GM19438 (cell line): ENCODE measurements around the gene ATG13.
"Not testable (repeated sequence)": the region's sequence is repeated elsewhere in the genome, so short reads cannot be mapped to it uniquely, and the experiment has no call there.

Experiments
- ATAC-seq: cut with Tn5 transposase; IDR thresholded peaks from one replicate; pipeline ENCODE4 v1.9.1; 2021; ENCODE audit warnings: low read depth; ENCODE audit not compliant: unreplicated experiment

ATG13 gene

GRCh38 chr11:46617134-46617971 is at the start of gene ATG13, which contains the start of gene HARBI1:
Gene ATG13 (plus strand): TSS chr11:46617553. CDS start chr11:46644292, 26,739 bp downstream.
Gene HARBI1 (minus strand): TSS chr11:46617227. CDS start chr11:46616237, 990 bp downstream.
- peak; percentile 91 for ATAC-seq

DNA sequence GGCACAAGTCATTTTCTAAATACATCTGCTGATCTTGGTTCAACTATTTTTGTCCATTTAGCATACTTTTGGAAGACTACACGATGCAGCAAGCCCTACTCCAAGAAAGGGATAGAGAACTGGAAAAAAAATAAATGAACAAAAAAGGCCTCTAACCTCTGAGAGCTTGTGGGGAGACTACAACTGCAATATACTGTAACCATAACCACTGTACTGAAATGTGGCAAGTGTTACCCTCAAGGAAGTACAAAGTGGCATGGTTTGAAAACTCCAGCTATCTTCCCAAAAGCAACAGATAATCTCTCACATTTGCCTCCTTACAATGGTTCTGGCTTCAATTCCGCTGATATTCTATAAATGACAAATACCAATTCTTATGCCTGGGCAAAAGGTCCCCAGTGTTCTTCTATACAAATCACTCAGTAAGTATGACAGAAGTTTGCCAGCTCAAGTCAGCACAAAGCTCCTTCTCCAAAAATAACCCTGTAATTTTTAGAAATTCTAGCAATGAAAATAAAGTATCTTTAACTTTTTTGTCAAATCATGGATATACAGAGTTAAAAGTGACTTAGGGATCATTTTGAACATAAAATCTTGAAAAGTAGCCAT is 46.5 kb upstream of the ATG13 start:
- no peak for ATAC-seq

- no peak for ATAC-seq
Measured at GRCh38 chr11:46574656-46575055, 42.7 kb upstream of the ATG13 start.

DNA sequence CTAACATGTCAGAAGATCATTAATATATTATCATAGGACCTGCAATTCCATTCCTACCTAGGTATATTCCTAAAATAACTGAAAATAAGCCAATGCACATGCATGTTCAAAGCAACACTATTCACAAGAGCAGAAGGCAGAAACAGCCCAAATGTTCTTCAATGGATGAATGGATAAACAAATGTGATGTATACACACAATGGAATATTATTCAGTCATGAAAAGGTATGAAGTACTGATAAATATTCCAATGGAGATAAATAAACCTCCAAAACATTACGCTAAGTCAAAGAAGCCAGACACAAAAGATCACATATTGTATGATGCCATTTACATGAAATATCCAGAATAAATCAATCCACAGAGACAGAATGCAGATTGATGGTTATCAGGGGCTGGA is 40.3 kb upstream of the ATG13 start:
- ATAC-seq: no peak

DNA sequence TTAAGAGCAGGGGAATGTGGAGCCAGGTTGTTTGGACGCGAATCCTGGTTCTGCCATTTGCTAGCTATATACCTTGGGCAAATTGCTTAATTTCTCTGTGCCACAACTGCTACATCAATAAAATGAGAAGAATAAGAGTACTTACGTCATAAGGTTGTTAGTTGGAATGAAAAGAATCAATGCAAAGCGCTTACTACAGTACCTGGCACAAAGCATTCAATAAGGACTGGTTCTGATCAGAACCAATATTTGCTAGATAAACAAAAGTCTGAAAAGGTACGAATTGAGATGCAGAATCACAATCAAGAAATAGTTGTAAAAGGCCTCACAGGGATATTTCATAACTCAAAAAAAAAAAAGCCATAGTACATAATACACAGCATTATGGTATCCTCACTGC is 34.8 kb upstream of the ATG13 start:
- ATAC-seq: no peak

DNA sequence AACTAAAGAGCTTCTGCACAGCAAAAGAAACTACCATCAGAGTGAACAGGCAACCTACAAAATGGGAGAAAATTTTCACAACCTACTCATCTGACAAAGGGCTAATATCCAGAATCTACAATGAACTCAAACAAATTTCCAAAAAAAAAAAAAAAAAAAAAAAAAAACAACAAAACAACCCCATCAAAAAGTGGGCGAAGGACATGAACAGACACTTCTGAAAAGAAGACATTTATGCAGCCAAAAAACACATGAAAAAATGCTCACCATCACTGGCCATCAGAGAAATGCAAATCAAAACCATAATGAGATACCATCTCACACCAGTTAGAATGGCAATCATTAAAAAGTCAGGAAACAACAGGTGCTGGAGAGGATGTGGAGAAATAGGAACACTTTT is 33.8 kb upstream of the ATG13 start:
- ATAC-seq: not testable (repeated sequence)

DNA sequence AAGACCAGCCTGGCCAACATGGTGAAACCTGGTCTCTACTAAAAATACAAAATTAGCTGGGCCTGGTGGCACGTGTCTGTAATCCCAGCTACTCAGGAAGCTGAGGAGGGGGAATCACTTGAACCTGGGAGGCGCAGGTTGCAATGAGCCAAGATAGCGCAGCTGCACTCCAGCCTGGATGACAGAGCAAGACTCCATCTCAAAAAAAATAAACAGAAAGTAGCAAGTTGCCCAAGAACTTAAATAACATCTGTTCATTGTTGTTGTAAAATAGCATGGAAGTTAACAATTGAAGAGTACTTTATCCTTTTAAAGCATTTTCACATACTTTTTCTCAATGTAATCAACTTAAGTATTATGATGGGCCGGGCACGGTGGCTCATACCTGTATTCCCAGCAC is 29.2 kb upstream of the ATG13 start:
- ATAC-seq: no peak

GRCh38 chr11:46588915-46589314 is 28.4 kb upstream of the ATG13 start:
- ATAC-seq: no peak

DNA sequence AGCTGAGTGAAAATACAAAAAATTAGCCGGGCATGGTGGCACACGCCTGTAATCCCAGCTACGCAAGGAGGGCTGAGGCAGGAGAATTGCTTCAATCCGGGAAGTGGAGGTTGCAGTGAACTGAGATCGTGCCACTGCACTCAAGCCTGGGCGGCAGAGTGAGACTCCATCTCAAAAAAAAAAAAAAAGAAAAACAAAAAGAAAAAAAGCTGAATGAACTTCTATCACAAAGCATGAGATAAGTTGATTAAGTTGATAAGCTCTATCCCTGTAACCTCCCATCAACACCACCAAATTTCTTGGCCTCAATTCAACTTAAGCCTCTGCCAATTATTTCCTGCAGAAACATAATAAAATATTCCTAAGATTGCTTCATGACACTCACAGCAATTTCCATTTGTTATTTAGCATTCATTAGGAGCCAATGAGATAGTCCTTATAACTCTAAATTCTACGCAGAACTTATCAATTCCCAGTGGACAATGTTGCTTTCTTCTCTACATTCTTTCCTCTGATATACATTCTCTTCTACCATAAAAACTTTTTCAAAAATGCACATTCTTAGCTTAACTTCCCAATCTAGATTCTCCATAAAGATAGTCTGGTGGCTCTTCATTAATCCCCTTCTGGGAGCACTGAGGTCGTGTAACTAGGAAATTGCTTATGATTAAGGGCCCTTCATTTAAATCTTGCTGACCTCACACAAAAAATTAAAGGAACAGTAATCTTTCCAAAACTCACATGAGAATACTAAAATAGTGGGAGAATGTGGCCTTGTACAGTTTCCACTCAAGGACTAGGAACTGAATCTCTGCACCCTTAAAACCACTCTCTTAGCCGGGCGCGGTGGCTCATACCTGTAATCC is 26.4 kb upstream of the ATG13 start:
- ATAC-seq: no peak

DNA sequence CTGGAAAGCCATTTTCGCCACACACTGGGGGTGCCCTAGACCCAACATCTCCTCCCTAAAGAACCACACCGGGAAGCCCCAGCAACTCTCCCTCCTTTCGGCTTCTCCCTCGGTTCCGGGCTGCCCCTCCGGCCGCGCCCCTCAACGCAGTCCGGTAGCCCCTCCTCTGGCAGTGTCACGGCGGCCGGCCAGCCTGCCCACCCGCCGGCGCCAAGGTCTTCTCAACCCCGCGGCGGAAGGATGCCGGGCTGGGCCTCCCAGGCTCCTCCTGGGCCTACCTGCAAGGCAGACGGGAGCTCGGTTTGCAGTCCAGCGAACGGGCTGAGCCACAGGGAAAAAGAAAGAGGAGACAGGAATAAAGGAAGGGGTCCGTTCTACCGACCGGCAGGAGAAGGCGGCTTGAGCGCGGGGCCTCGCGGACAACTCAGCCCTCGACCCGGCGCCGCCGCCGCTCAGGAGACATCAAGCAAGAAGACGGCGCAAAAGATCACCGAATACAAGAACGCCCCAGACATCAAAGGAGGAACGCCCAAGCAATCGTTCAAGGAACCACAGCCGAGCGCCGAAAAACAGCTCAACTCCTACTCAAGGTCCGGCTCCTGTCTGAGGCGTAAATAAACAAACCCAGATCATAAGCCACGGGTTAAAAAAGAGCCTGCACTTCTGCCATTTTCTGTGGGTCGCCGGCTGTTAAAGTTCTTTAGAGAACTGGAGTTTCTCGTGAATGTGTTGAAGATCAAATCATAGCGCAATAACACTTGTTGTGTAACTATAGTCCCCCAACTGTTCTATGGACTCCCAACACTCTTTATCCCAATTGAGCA is 23.6 kb upstream of the ATG13 start, which contains the start of gene AMBRA1:
TSS of gene AMBRA1 (minus strand) at position 474 of the 824 bp plus-strand sequence. CDS start 45,643 bp downstream, outside the sequence.
- peak; percentile 77 for ATAC-seq

DNA sequence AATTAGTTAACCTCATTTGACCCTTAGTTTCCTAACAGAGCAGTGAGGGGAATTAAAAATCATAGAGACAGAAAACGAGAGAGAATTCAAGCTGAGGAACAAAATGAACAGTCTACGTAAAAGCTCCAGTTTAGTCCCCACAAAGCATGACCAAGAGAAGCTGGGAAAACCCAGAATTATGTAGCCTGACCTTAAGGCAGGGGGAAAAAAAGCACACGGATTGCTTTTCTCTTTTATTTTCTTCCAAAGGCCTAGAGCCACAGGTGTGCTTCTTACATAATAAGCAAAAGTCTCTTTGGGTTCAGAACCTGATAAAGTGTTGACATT is 23.0 kb upstream of the ATG13 start:
- no peak for ATAC-seq

DNA sequence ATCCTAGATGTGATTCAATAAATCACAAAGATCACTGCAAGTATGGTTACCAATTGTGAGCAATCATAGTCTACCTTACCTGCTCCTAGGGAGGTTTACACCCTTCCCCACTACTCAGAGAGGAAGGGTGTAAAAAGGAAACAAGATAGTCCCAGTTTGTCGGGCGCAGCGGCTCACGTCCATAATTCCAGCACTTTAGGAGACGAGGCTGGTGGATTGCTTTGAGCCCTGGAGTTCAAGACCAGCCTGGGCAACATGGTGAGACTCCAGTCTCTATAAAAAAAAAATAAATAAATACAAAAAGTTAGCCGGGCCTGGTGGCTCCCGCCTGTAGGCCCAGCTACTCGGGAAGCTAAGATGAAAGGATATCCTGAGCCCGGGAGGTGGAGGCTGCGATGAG is 22.6 kb upstream of the ATG13 start:
- no peak for ATAC-seq

GRCh38 chr11:46597155-46597554 is 20.2 kb upstream of the ATG13 start:
- ATAC-seq: no peak

DNA sequence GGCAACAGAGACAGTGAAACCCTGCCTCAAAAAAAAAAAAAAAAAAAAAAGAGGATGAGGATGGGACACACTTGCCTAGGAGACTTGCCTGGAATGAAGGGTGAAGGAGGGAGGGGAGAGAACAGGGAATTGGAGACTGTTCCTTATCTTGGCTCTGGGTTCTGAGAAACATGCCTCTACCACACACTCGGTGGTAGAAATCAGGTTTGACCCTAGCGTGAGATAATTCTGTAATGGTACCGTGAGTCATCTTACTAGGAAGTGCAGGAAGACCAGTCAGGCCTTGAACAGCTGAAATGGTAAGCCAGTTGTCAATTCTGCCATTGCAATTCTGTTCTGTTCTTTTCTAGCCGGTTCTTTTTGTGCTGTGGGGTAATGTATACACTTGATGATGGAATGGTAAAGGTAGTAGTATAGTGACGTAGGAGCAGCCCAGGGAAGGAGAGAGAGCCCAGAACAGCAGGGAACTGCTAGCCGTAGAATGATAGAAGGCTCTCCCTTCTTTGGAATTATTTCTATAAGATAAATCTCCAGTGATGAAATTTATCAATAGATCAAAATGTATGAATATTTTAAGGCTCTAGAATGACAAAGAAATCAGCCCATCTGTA is 19.6 kb upstream of the ATG13 start:
- ATAC-seq: no peak

GRCh38 chr11:46599340-46600193 is 17.8 kb upstream of the ATG13 start:
- ATAC-seq: no peak

DNA sequence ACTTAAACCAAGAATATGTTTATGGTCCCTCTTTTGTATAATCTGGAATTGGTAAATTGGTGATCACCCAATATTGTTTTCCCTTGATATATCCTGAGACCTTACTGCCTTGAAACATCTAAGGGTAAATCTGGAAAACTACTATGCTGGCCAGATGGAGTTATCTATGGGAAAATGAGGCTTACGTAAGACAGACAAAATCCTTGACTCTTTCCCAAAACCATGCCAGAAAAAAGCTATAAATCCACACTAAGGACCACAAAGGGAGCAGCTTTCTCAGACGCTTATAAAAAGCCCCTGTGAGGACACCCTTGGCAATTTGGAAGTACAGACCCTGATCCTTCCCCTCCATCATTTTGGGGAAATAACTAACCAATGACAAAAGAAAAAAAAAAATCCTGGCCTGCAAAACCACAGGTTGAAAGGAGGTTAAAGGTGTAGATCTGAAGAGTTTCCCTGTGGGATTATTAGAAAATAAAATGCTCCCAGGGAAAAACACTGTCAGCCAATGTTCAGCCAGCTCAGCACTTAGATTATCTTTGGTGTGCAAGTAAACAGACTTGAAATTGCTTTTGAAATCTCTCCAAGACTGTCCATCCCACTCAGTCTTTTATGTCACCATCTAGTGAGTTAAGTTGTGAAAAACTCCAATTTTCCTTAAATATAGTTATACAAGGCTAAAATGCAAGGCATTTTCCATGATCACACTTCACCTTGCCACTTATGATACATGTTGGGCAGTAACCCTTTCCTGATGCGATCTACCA is 17.0 kb upstream of the ATG13 start:
- no peak for ATAC-seq

DNA sequence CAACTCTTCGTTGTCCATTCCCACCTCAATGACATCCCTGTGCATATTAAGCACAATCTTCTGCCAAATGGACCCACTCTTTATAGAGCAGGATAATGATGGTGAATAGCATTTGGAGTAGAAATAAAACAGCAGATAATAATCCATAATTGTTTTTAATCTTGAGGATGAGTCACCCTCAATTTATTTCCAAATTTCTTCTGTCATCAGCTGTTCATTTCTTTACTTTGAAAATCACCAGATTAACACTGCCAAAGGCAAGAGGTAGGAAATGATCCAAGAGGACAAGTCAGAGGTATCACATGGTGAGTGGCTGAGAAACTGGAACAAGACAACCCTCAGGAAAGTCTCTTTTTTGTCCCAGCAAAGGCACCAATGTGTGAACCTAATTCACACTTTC is 16.2 kb upstream of the ATG13 start:
- no peak for ATAC-seq

DNA sequence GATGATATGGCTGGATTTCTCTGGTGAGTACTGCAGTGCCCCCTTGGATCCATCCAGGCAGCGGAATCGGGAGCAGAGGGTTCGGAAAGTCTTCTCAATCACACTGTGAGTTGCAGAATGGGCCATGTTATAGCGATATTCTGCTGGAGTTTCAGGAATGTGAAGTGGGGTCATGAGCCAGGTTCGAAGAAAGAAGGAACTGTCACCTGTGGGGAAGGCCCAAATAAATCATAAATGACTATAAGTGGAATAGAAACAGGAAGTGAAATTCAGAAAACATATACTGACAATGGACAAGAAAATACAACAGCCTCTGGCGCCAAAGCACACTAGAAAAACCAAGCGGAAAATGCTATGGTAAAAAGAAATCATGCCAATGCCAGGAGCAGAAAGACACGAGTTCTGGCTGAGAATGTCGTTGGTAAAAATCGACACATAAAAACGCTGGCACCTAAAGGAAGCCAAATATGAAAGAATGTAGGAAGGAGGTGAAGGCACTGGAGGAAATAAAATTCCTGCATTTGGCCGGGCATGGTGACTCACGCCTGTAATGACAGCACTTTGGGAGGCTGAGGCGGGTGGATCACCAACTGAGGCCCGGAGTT is 13.5 kb upstream of the ATG13 start:
- no peak for ATAC-seq
